GM12878 (cell line): ENCODE data around the gene RBMX. TPM values are rescaled to one million over a fixed set of nuclear protein-coding genes. Genes with fewer than 3 reads are reported as not detected.
"Not testable (repeated sequence)": the region's sequence is repeated elsewhere in the genome, so short reads cannot be mapped to it uniquely, and the experiment has no call there.

ENCODE experiments used
- ATAC-seq: fragments of 200-7000 bp; cut with Tn5 transposase; 3 replicates; pipeline ENCODE4 v1.9.1; 2020; ENCODE audit warnings: mild to moderate bottlenecking, moderate library complexity
- BruUV-seq: library from RNA; stranded (reverse); fragments of 400-500 nt; replicated peaks from 2 replicates; lab custom pipeline; 2021; lab: Mats Ljungman, UMichigan
- CTCF ChIA-PET: fragments of 300-600 bp; sonication (Branson Sonifier 250); formaldehyde crosslinking; extraction: SDS; loops from one replicate; lab custom pipeline; 2021; ENCODE audit warnings: inconsistent platforms; lab: Yijun Ruan, JAX
- POLR2A ChIA-PET: fragments of 350-600 bp; formaldehyde crosslinking; extraction: SDS; loops from one replicate; lab custom pipeline; 2021; ENCODE audit warnings: inconsistent platforms; lab: Charles Lee
- RAD21 ChIA-PET: fragments of 300-600 bp; sonication (Branson Sonifier 250); formaldehyde crosslinking; loops from one replicate; lab custom pipeline; 2023; ENCODE audit warnings: antibody characterized with exemption; ENCODE audit not compliant: unreplicated experiment; lab: Charles Lee
- SMC1A ChIA-PET: fragments of 300-600 bp; sonication (Branson Sonifier 250); formaldehyde crosslinking; loops from one replicate; lab custom pipeline; 2023; ENCODE audit not compliant: unreplicated experiment, uncharacterized antibody; lab: Charles Lee
- DNase-seq: peaks from one replicate; pipeline ENCODE4 v3.0.0-alpha.2; 2011; ENCODE audit warnings: low read depth, low spot score
- FAIRE-seq: peaks from 3 replicates; lab custom pipeline; 2011; peaks lifted over from hg19 to GRCh38; lab: Jason Lieb, UNC
- H2AFZ ChIP-seq: 2 replicates; pipeline ENCODE4 v1.6.0; 2011; ENCODE audit warnings: low read depth, low read length, control low read depth; ENCODE audit not compliant: control insufficient read depth
- H3K27ac ChIP-seq: 2 replicates; pipeline ENCODE4 v1.5.1; 2011; ENCODE audit warnings: control low read depth; ENCODE audit not compliant: control insufficient read depth, insufficient read depth
- H3K27me3 ChIP-seq, 2 experiments: replicated peaks in 1 of 2; 2 replicates each; pipeline versions ENCODE4 v1.6.0 to v1.6.1; 2011; ENCODE audit warnings: low read length in 1 of 2; ENCODE audit not compliant: control insufficient read depth in 2 of 2, insufficient read depth in 2 of 2
- H3K36me3 ChIP-seq, 2 experiments: 2 replicates each; pipeline ENCODE4 v1.5.1; 2011; ENCODE audit warnings: low read length in 1 of 2; ENCODE audit not compliant: control insufficient read depth in 2 of 2, insufficient read depth in 2 of 2
- H3K4me1 ChIP-seq: 2 replicates; pipeline ENCODE4 v1.6.1; 2011; ENCODE audit warnings: mild to moderate bottlenecking, low read length, moderate library complexity, mixed read lengths; ENCODE audit not compliant: control insufficient read depth, insufficient read depth
- H3K4me2 ChIP-seq: 2 replicates; pipeline ENCODE4 v1.6.0; 2011; ENCODE audit warnings: control low read depth; ENCODE audit not compliant: control insufficient read depth, insufficient read depth
- H3K4me3 ChIP-seq: fragments of 200-600 bp; sonication (generic); 2 replicates; pipeline ENCODE4 v1.5.1; 2016
- H3K79me2 ChIP-seq: 2 replicates; pipeline ENCODE4 v1.6.0; 2011; ENCODE audit warnings: low read length; ENCODE audit not compliant: control insufficient read depth, insufficient read depth
- H3K9ac ChIP-seq: 2 replicates; pipeline ENCODE4 v1.8.0; 2011; ENCODE audit warnings: low read length, control low read depth, mixed read lengths; ENCODE audit not compliant: control insufficient read depth, insufficient read depth
- H3K9me3 ChIP-seq: replicated peaks from 3 replicates; pipeline ENCODE4 v1.5.1; 2011; ENCODE audit warnings: mild to moderate bottlenecking, low read length; ENCODE audit not compliant: control insufficient read depth, insufficient read depth
- H4K20me1 ChIP-seq: 2 replicates; pipeline ENCODE4 v1.6.0; 2011; ENCODE audit not compliant: control insufficient read depth, insufficient read depth
- CEBPB ChIP-seq, 2 experiments: fragments of 150-350 bp in 1 of 2; IDR thresholded peaks; 2 replicates each; pipeline ENCODE4 v1.6.1; 2012 to 2014; ENCODE audit warnings: low read depth in 2 of 2, low read length in 2 of 2, borderline replicate concordance in 1 of 2, inconsistent platforms in 1 of 2
- CHD2 ChIP-seq: IDR thresholded peaks from 2 replicates; pipeline ENCODE4 v1.6.1; 2011; ENCODE audit warnings: low read depth, low read length, improper control_type of control experiment, borderline replicate concordance
- POLR2AphosphoS5 ChIP-seq: IDR thresholded peaks from 2 replicates; pipeline ENCODE4 v1.6.1; 2011; ENCODE audit warnings: mild to moderate bottlenecking, low read length, inconsistent platforms
- SIX5 ChIP-seq: IDR thresholded peaks from 2 replicates; pipeline ENCODE4 v1.6.1; 2011; ENCODE audit warnings: mild to moderate bottlenecking, low read depth, low read length, moderate library complexity; ENCODE audit not compliant: severe bottlenecking
- SMAD5 ChIP-seq: IDR thresholded peaks from 2 replicates; pipeline ENCODE4 v1.6.1; 2016; ENCODE audit warnings: antibody characterized with exemption, low read depth
- ZNF217 ChIP-seq: fragments of 450-650 bp; IDR thresholded peaks from 2 replicates; pipeline ENCODE4 v1.6.1; 2017; ENCODE audit warnings: antibody characterized with exemption, mild to moderate bottlenecking
- WGBS: methylation state at CpG from one replicate; pipeline ENCODE4 v1.1.6; 2016; ENCODE audit warnings: low lambda C conversion rate; ENCODE audit not compliant: insufficient replicate concordance, insufficient coverage; ENCODE audit errors: missing lambda C conversion rate; 5-methylcytosine and 5-hydroxymethylcytosine counted together
- in situ Hi-C: fragments of 300-500 bp; cut with MboI; formaldehyde crosslinking; loops from 9 replicates; pipeline ENCODE4 v1.14.3; 2018; ENCODE audit warnings: mixed read lengths
- intact Hi-C: fragments of 100-400 bp; cut with micrococcal nuclease; formaldehyde crosslinking; loops from one replicate; pipeline ENCODE4 v1.14.2; 2022; ENCODE audit not compliant: unreplicated experiment
- polyA plus RNA-seq, 11 experiments: library from polyadenylated mRNA; depleted of rRNA in 4 of 11; unstranded in 6 of 11; stranded (reverse) in 5 of 11; fragments of >200 nt; fragmentation: Nextera tagmentation in 4 of 11; fragmentation: Illumina TruSeq in 1 of 11; extraction: Ambion mirVana in 4 of 11; extraction: Trizol in 1 of 11; gene quantifications; 1 replicate in 1 of 11; 2 replicates in 10 of 11; pipeline versions ENCODE4 v1.2.1 to v1.2.3, GENCODE V29; 2011 to 2016; ENCODE audit warnings: inconsistent platforms in 2 of 11, missing spikeins in 2 of 11, low read depth in 1 of 11
- total RNA-seq, 4 experiments: library from RNA; depleted of rRNA in 3 of 4; stranded (reverse); fragments of >200 nt in 3 of 4; fragmentation: Illumina TruSeq in 1 of 4; extraction: Trizol in 1 of 4; gene quantifications; 2 replicates each; pipeline versions ENCODE4 v1.2.1 to v1.2.3, GENCODE V29; 2013 to 2021

The RBMX gene
- total and polyA plus RNA-seq, 10 of the 15 experiments (the other 5 are each of a cell fraction or from before 2014, with no cell fraction given): 252 to 427 (median 288) TPM

DNA sequence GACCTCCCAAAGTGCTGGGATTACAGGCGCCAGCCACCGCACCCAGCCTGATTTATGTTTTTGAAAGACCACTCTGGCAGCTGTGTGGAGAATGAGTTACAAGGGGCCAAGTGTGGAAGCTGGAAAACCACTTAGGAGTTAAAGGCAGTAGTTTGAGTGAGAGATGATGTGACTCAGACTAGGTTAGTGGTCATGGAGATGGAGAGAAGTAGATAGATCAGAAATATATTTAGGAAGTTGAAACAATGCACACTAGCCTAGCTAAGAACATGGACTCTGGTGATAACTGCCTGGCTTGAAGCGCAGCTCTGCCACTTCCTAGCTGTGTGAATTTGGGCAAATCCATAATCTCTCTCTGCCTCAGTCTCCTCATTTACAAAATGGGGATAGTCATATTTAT is 11.9 kb upstream of the RBMX start:
- ChIA-PET SMC1A (interaction anchor here (0.6 kb wide), 1 partner anchor 13 kb away, joined by 3 read pairs; no protein-coding TSS in a partner anchor), POLR2A (interaction anchor here (0.6 kb wide), 1 partner anchor 15 kb away, joined by 3 read pairs; no protein-coding TSS in a partner anchor), RAD21 (no interaction called here), CTCF (no interaction called here)
- TF ChIP-seq SMAD5: no peak
- TF ChIP-seq ZNF217: no peak
- no peak for TF ChIP-seq CHD2
- no peak for TF ChIP-seq POLR2AphosphoS5
- no peak for TF ChIP-seq CEBPB (IDR thresholded peaks at IDR 0.05; ENCODE audit: borderline replicate concordance in 1 of 2, low read depth in 2 of 2, low read length in 2 of 2)
- TF ChIP-seq SIX5: no peak
- no peak overlapping the region for H3K9ac ChIP-seq
- no peak overlapping the region for H3K27ac ChIP-seq
- no peaks in the 10 kb centered on the region for H3K4me1 ChIP-seq
- 61% methylated on average over 3 of the region's 3 CpGs for WGBS
- no peak overlapping the region for H3K4me2 ChIP-seq
- no peaks in the 10 kb centered on the region for H3K27me3 ChIP-seq
- no peaks in the 10 kb centered on the region for H3K36me3 ChIP-seq
- FAIRE-seq: no peak
- no peaks in the 10 kb centered on the region for H4K20me1 ChIP-seq
- in situ Hi-C loops: no loop called here
- no peaks in the 10 kb centered on the region for H3K9me3 ChIP-seq
- no peak overlapping the region for H3K4me3 ChIP-seq
- BruUV-seq: no TSS peak
- H2AFZ ChIP-seq: no peak overlapping the region
- DNase-seq: no peak
- ATAC-seq: no peak
- no peaks in the 10 kb centered on the region for H3K79me2 ChIP-seq
- intact Hi-C loops: no loop called here

DNA sequence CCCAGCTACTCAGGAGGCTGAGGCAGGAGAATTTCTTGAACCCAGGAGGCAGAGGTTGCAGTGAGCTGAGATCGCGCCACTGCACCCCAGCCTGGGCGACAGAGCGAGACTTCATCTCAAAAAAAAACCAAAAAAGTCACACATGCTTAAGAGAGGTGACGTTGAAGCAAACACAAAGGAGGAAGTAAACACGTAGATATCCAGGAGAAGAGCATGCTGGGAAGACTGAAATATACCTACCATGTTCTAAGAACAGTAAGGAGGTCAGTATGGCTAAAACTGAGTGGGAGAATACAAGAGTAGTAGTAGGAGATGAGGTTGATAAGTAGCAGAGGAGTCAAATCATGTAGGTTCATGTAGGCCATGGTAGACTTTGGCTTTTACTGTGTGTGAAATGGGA is 10.1 kb upstream of the RBMX start:
- in situ Hi-C loops, H3K4me2 ChIP-seq, CTCF ChIA-PET, BruUV-seq, H2AFZ ChIP-seq, ATAC-seq, intact Hi-C loops, RAD21 ChIA-PET, H3K9ac ChIP-seq, H3K9me3 ChIP-seq, H3K79me2 ChIP-seq, H3K4me1 ChIP-seq, DNase-seq, FAIRE-seq, H3K4me3 ChIP-seq, H4K20me1 ChIP-seq, H3K36me3 ChIP-seq, H3K27ac ChIP-seq, H3K27me3 ChIP-seq, SMC1A ChIA-PET: not testable (repeated sequence)
- POLR2A ChIA-PET: interaction anchor here (0.7 kb wide), 1 partner anchor 981 kb away, joined by 3 read pairs; no protein-coding TSS in a partner anchor
- WGBS: 74% methylated on average over 6 of the region's 6 CpGs
